HepG2 (cell line): Measurements from ENCODE around the gene APC2. TPM values are rescaled to one million over a fixed set of nuclear protein-coding genes. Genes with fewer than 3 reads are reported as not detected.

Source experiments
- CREM ChIP-seq, 2 experiments: sonication (generic) in 1 of 2; formaldehyde crosslinking in 1 of 2; IDR thresholded peaks; 2 replicates each; pipeline versions ENCODE4 v1.4.0 to v1.6.1; 2016 to 2020; ENCODE audit warnings: antibody characterized with exemption in 1 of 2, mild to moderate bottlenecking in 1 of 2, missing genetic modification reagents in 1 of 2
- HNRNPLL ChIP-seq: fragments of 200-400 bp; formaldehyde crosslinking; IDR thresholded peaks from 2 replicates; pipeline ENCODE4 v1.6.1; 2017; ENCODE audit warnings: mild to moderate bottlenecking, low read depth, low read length; ENCODE audit not compliant: poor library complexity, severe bottlenecking
- HOXA9 ChIP-seq: sonication (generic); formaldehyde crosslinking; IDR thresholded peaks from 2 replicates; pipeline ENCODE4 v1.8.1; 2022; ENCODE audit warnings: missing genetic modification reagents, mild to moderate bottlenecking, moderate library complexity, borderline replicate concordance
- MAX ChIP-seq: IDR thresholded peaks from 2 replicates; pipeline ENCODE4 v1.6.1; 2012; ENCODE audit warnings: inconsistent platforms
- NFATC3 ChIP-seq: sonication (generic); formaldehyde crosslinking; IDR thresholded peaks from 2 replicates; pipeline ENCODE4 v1.5.1; 2020; ENCODE audit warnings: mild to moderate bottlenecking, missing genetic modification reagents
- NR0B2 ChIP-seq: sonication (generic); formaldehyde crosslinking; IDR thresholded peaks from 2 replicates; pipeline ENCODE4 v1.4.0; 2020; ENCODE audit warnings: mild to moderate bottlenecking, missing genetic modification reagents
- PREB ChIP-seq: sonication (generic); formaldehyde crosslinking; IDR thresholded peaks from 2 replicates; pipeline ENCODE4 v1.4.0; 2020; ENCODE audit warnings: missing genetic modification reagents
- REPIN1 ChIP-seq: sonication (generic); formaldehyde crosslinking; IDR thresholded peaks from 2 replicates; pipeline ENCODE4 v1.8.0; 2022; ENCODE audit warnings: missing genetic modification reagents, low read depth, mild to moderate bottlenecking, borderline replicate concordance
- RFX3 ChIP-seq: IDR thresholded peaks from 2 replicates; pipeline ENCODE4 v1.6.1; 2016; ENCODE audit warnings: missing biosample characterization, missing genetic modification reagents
- SETDB1 ChIP-seq: sonication (generic); formaldehyde crosslinking; IDR thresholded peaks from 2 replicates; pipeline ENCODE4 v1.5.1; 2020; ENCODE audit warnings: missing genetic modification reagents, mild to moderate bottlenecking, borderline replicate concordance
- SIN3B ChIP-seq: fragments of 150-350 bp; IDR thresholded peaks from 2 replicates; pipeline ENCODE4 v1.6.1; 2014; ENCODE audit warnings: low read length
- SMAD3 ChIP-seq: sonication (generic); formaldehyde crosslinking; IDR thresholded peaks from 2 replicates; pipeline ENCODE4 v1.4.0; 2020; ENCODE audit warnings: missing genetic modification reagents
- SMARCC2 ChIP-seq: fragments of 450-650 bp; IDR thresholded peaks from 2 replicates; pipeline ENCODE4 v1.6.1; 2017; ENCODE audit warnings: antibody characterized with exemption, mild to moderate bottlenecking
- SP2 ChIP-seq: sonication (generic); formaldehyde crosslinking; IDR thresholded peaks from 2 replicates; pipeline ENCODE4 v1.5.1; 2020; ENCODE audit warnings: mild to moderate bottlenecking, missing genetic modification reagents
- TERF1 ChIP-seq: sonication (generic); formaldehyde crosslinking; IDR thresholded peaks from 2 replicates; pipeline ENCODE4 v1.8.0; 2022; ENCODE audit warnings: mild to moderate bottlenecking, missing genetic modification reagents, moderate library complexity
- ZKSCAN5 ChIP-seq: sonication (generic); formaldehyde crosslinking; IDR thresholded peaks from 2 replicates; pipeline ENCODE4 v1.5.1; 2020; ENCODE audit warnings: mild to moderate bottlenecking, missing genetic modification reagents
- ZMAT3 ChIP-seq: sonication (generic); formaldehyde crosslinking; conservative IDR thresholded peaks from 2 replicates; pipeline ENCODE4 v1.7.0; 2021; ENCODE audit warnings: missing genetic modification reagents
- ZNF124 ChIP-seq: sonication (generic); formaldehyde crosslinking; IDR thresholded peaks from 2 replicates; pipeline ENCODE4 v1.4.0; 2020; ENCODE audit warnings: missing genetic modification reagents
- ZNF18 ChIP-seq: sonication (generic); formaldehyde crosslinking; IDR thresholded peaks from 2 replicates; pipeline ENCODE4 v1.8.0; 2022; ENCODE audit warnings: mild to moderate bottlenecking, missing genetic modification reagents; ENCODE audit not compliant: insufficient replicate concordance
- ZNF224 ChIP-seq: sonication (generic); formaldehyde crosslinking; IDR thresholded peaks from 2 replicates; pipeline ENCODE4 v1.5.0; 2020; ENCODE audit warnings: mild to moderate bottlenecking, missing genetic modification reagents
- ZNF282 ChIP-seq: fragments of 450-650 bp; IDR thresholded peaks from 2 replicates; pipeline ENCODE4 v1.6.1; 2018; ENCODE audit not compliant: partially characterized antibody
- ZNF33B ChIP-seq: sonication (generic); formaldehyde crosslinking; IDR thresholded peaks from 2 replicates; pipeline ENCODE4 v1.5.1; 2020; ENCODE audit warnings: mild to moderate bottlenecking, missing genetic modification reagents
- ZNF788 ChIP-seq: sonication (generic); formaldehyde crosslinking; IDR thresholded peaks from 2 replicates; pipeline ENCODE4 v1.5.0; 2020; ENCODE audit warnings: mild to moderate bottlenecking, missing genetic modification reagents, borderline replicate concordance
- polyA plus RNA-seq, 8 experiments: library from polyadenylated mRNA; depleted of rRNA in 3 of 8; stranded (reverse) in 7 of 8; unstranded in 1 of 8; fragments of >200 nt; fragmentation: Illumina TruSeq in 4 of 8; extraction: Trizol in 4 of 8; gene quantifications; 2 replicates each; pipeline versions ENCODE4 v1.2.1 to v1.2.3, GENCODE V29; 2011 to 2016; ENCODE audit warnings: low read depth in 4 of 8, missing spikeins in 1 of 8, mixed read lengths in 1 of 8; ENCODE audit not compliant: insufficient read depth in 1 of 8
- total RNA-seq, 5 experiments: library from RNA; depleted of rRNA; stranded (reverse); fragments of >200 nt; fragmentation: Illumina TruSeq; extraction: Trizol; gene quantifications; 2 replicates each; pipeline ENCODE4 v1.2.3, GENCODE V29; 2016; ENCODE audit warnings: low read depth in 1 of 5

Gene APC2
- total and polyA plus RNA-seq, 2 of the 13 experiments (the other 11 are each of a cell fraction or from before 2014, with no cell fraction given): 0.08 to 0.22 TPM

- TF ChIP-seq SMARCC2 (no peak), PREB (no peak), REPIN1 (CRISPR knock-in tag) (no peak), TERF1 (CRISPR knock-in tag) (no peak), SMAD3 (CRISPR knock-in tag) (peak; percentile 45; the same call in 1 of the 2 replicates), MAX (peak; percentile 59; the same call in 1 of the 2 replicates), RFX3 (CRISPR knock-in tag) (peak; percentile 90), SETDB1 (CRISPR knock-in tag) (no peak), NFATC3 (CRISPR knock-in tag) (no peak), SP2 (CRISPR knock-in tag) (peak; percentile 81), NR0B2 (CRISPR knock-in tag) (0 out of 2 replicates have a peak, but pooled peaks have one; percentile 36), ZMAT3 (CRISPR knock-in tag) (no peak; the same call in none of the 2 replicates), CREM (IDR thresholded peaks at IDR 0.05) (peak; percentile 16; the same call in 1 of the 2 replicates), CREM (CRISPR knock-in tag; IDR thresholded peaks at IDR 0.05) (no peak), ZNF124 (no peak), HOXA9 (no peak), ZNF224 (CRISPR knock-in tag) (no peak), ZNF33B (CRISPR knock-in tag) (no peak), ZNF788 (CRISPR knock-in tag) (no peak), ZKSCAN5 (CRISPR knock-in tag) (no peak), ZNF282 (no peak), SIN3B (no peak), ZNF18 (CRISPR knock-in tag) (no peak), HNRNPLL (peak; percentile 92)
Measured at GRCh38 chr19:1490311-1491113, 40.6 kb downstream of the APC2 start, which contains the start of gene PCSK4 (continued).
